D341Med (cell line): Measurements from ENCODE around the gene OSBPL5.

Experiments used
- DNase-seq: peaks from one replicate; pipeline ENCODE4 v3.0.0; 2012; ENCODE audit warnings: low spot score

Gene OSBPL5

DNA sequence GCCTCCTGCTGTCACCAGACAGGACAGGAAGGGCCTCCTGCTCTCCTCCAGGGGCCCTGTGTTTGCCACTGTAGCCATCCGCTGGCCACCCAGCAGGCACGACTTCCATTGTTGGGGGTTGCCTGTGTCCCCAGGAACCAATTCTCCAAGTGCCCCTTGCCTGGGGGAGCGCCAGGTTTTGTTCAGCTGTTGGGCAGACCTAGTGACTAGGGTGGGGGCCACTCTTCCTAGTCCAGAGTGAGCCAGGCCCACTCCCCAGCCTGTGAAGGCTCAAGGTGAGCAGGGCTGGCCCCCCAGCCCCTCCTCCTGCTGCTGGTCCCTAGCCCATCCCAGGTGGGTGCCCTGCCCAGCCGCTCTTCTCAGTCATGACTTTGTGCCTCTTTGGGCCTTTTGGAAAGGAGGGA is 30.9 kb downstream of the OSBPL5 start:
- DNase-seq = no peak

DNA sequence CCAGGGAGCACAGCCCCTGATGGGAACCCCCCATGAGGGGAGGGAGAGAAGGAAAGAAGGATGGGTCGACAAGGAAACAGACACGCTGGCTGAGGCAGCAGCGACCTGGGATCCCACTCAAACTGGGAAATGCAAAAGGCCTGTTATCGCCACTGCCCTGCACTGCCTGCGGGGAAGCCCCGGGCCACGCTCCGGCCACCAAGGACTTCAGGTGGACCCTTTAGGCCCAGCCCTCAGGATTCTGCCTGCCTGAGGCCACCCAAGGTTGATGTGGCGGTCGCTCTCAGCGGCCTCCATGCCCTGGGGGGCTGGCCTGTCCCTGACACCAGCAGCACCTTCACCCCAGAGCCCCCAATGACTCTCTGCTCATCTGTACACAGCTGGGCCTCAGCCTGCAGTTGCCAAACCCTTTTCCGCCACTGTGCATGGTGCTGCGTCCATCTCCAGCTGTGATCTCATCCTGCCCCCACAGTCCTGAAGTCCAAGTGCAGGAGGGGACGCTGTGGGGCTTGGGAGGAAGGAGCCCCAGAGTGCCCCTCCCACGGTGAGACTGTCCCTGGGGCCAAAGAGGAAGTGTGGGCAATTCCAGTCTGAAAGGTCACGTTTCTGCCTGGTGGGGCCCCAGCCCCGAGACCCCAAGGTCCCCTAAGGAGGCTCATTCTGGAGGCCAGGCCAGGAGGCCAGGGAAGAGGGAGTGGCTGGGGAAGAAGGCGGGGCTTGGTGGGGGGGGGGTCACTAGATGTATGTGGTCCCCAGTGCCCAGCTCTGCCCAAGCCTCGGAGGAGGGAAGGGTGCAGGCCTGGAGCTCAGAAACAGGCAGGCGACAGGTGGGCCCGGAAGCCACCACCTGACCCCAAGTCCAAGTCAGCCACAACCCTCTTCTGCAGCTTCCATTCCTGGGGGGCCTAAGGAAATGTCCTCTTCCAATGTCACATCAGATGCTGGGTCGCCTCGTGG is 31.6 kb downstream of the OSBPL5 start:
- DNase-seq = no peak

- DNase-seq = no peak
Measured at GRCh38 chr11:3132831-3133260, 32.3 kb downstream of the OSBPL5 start.

- no peak for DNase-seq
Measured at GRCh38 chr11:3132271-3132781, 32.8 kb downstream of the OSBPL5 start.

DNA sequence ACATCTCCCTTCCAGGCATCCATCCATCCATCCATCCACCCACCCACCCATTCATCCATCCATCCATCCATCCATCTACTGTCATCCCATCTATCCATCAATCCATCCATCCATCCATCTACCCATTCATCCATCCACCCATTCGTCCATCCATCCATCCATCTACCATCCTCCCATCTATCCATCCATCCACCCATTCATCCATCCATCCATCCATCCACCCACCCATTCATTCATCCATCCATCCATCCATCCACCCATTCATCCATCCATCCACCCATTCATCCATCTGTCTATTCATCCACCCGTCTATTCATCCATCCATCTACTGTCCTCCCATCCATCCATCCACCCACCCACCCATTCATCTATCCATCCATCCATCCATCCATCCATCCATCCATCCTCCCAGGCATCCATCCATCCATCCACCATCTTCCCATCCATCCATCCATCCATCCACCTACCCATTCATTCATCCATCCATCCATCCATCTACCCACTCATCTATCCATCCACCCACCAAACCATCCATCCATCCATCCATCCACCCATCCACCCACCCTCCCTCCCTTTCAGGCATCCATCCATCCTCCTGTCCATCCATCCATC is 33.7 kb downstream of the OSBPL5 start:
- no peak for DNase-seq

DNA sequence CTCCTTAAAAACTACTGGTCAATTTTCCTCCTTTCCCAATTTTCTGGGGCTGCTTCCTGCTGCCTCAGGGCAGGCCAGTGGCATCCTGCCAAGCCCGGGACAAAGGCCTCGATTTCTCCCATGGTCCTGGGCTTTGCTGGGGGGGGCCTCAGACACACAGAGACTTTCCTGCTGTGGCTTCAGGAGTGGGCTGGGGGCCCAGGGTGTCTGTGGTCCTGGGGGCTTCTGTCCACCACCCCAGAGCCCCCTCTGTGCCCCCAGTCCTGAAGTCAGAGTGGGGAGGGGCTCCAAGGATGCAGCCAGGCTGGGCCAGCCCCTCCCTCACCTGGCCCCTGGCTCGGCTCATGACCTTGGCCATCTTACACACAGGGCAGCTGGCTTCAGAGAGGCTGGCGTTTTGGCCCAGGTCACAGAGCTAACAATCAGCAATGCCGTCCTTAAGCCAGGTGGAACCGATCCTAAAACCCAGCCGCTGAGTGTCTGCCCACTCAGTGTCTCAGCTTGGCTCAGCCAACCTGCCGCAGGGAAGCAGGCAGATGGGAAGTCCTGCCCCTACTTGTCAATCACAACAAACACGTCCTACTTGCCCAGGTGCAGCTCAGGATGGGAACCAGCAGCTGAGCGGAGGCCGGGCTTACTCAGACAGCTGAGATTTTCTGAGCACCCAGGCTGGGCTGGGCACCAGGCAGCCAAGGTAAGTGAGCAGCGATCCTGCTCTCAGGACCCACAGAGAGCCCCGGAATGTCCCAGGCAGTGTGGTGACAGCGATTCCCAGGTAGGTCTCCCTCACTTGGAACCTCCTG is 34.6 kb downstream of the OSBPL5 start:
- no peak for DNase-seq

- no peak for DNase-seq
Measured at GRCh38 chr11:3129591-3130268, 35.4 kb downstream of the OSBPL5 start.

DNA sequence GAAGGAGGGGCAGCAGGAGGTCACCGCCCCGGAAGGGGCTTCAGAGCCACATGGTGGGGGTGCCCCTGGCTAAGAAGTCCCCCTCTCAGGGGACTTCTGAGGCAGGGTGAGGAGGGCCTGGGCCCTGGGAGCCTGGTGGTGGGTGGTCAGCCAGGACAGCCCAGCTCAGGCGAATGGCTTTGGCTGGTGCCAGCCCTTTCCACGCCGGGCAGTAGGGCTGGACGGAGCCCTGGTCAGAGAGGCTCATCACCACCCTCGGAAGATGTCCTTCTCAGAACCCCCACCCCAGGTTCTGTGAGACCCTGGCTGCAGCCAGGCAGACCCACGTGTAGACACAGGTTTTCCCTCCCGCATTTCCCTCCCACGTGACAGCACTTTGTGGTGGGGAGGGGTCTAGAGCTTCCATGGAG is 35.9 kb downstream of the OSBPL5 start:
- DNase-seq = no peak

DNA sequence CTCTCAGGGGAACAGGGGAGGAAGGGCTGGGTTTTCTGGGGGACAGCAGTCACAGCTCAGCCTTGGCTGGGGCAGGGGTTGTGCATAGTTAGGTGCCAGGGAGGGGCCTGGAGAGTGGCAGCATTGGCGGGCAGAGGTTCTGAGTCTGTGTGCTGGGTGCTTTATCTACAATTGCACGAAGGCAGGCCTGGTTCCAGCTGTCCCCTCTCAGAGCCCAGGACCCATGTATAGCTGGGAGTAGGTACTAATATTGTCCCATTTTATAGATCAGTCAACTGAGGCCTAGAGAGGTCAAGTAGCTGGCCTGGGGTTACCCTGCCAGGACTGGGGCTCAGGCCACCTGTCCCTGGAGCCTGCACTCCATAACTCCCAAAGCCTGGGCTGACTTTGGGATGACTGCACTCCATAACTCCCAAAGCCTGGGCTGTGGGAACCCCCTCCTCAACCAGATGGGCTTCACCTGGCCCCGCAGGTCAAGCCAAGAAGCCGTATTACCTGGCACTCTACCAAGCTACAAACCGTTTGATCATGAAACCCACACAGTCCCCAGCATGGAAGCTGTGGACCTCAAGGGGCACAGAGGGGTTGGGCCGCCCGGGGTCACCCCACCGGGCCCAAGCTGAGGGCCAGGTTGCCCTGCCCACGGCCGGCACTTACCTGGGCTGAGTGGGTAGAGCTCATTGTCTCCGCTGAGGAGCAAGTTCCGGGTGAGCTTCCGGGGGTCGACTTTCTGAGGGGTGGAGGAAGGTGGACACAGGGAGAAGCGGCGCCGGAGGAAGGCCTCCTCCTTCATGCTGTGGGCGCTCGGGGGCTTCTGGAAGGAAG is 36.5 kb downstream of the OSBPL5 start:
- no peak for DNase-seq

DNA sequence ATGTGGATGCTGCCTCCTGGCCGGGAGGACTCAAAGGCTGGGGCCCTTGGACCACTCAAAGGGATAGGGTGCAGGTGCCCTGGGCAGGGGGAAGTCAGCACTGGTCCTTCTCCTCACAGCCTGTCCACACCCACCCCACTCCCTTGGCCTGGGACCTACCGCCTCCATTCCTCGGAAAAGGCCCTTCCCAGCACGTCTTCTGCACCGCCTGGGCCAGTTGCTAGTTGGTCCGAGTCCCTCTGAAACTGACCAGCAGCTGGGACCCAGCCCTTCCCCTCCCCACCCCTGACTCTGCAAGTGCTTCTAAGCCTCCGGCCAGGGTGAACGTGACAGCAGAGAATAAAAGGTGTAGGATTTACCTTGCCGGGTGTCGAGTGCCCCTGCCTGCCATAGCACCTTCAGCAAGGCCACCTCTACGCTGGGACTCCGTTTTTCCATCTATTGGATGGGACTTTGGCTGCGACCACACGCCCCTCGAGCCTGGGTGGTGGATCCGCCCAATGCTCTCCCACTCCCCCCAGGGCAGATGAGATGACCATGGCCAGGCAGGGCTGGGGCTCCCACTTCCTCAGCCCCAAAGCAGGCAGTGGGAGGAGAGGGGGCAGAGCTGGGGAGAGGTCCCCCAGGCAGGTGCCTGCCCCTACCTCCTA is 37.3 kb downstream of the OSBPL5 start:
- no peak for DNase-seq

- no peak for DNase-seq
Measured at GRCh38 chr11:3126901-3127691, 38.0 kb downstream of the OSBPL5 start.

DNA sequence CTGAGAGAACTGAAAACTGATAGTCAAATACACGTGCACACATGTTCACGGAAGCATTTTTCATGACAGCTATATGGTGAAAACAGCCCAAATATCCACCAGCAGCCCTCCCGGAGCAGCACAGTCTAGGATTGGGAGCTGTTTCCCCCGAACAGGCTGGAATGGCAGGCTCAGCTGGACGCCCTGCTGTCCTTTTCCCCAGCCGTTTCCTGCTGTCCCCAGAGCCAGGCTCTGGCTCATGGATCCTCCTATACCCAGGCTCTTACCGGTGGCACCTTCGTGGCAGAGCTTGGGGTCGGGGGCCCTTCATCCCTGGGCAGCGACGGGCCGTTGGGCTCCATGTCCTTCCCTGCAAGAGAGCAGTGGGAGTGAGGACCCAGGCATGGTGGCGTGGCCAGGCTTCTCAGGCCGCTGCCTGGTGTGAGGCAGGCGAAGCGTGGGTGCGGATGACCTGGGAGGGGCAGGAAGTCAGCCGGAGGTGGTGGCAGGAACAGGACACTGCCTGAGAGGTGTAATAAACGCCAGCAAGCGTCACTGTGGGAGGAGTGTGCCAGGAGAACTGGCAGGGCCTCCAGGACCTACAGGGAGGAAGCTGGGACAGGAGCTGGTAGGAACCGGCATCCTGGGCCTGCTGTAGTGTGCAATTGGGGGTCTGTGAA is 38.8 kb downstream of the OSBPL5 start:
- no peak for DNase-seq

DNA sequence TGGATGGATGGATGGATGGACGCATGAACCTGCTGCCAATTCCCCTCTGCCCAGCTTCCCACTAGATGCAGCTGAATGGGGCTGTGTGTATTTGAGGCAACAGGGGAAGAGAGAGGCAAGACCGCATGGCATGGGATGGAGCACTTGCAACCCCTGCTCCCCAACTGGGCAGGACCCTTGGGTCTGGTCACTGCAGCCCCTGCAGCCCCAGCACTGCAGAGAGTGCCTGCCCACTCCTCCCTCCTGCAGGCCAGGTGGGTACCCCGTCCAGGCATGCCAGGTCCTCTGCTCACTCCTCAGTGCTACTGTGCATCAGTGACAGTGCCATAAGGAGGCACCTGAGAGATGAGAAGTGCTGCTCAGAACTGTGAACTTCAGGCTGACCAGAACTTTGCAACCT is 40.3 kb downstream of the OSBPL5 start:
- no peak for DNase-seq

DNA sequence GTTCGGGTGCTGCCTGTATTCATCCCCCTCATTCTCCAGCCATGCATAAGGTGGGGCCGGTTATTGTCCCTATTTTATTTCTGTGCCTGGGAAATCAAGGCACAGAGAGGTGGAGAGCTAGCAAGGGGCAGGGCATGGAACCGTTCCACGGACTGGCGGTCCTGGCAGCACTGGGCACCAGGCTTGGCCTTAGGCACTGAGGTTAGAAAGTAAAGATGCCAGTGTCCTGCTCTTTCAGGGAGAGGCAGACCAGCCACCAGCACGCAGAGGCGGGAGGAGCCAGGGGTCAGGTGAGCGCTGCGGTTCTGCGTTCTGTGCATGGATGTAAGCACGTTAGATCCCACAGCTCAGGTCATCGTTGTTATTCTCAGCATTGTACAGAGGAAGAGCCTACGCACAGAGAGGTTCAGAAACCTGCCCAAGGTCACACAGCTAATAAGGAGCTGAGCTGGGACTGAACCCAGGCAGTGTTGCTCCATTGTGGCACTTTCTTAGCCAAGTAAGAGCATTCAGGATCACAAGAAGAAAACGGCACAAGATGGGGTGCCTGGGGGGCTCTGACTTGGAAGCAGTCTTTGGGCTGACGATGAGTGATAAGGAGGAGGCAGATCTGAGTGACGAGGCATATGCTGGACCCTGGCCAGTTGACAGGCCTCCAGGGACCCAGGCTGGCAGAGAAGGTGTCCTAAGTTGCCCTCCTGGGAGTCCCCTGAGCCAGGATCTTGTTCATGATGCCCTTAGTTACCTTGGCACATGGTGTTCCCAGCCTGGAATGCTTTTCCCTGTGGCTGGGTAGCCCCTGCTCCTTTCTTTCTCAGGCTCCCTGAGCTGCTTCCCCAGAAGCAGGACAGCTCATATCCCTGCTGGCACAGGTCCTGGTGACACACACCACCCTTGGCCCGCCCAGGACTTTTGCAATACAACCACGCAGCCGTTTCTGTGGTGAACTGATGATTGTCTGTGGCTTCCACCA is 41.1 kb downstream of the OSBPL5 start:
- DNase-seq = no peak

GRCh38 chr11:3123305-3123704 is 41.8 kb downstream of the OSBPL5 start:
- DNase-seq = no peak

GRCh38 chr11:3122775-3123201 is 42.3 kb downstream of the OSBPL5 start:
- DNase-seq = no peak

GRCh38 chr11:3121931-3122774 is 43.0 kb downstream of the OSBPL5 start:
- DNase-seq = no peak
